GM19463 (cell line): Measurements from ENCODE around the gene GALNS.
"Not testable (repeated sequence)": the region's sequence is repeated elsewhere in the genome, so short reads cannot be mapped to it uniquely, and the experiment has no call there.

ENCODE experiments used
- ATAC-seq: cut with Tn5 transposase; IDR thresholded peaks from one replicate; pipeline ENCODE4 v1.9.1; 2021; ENCODE audit warnings: mild to moderate bottlenecking, moderate library complexity; ENCODE audit not compliant: unreplicated experiment

Gene GALNS

DNA sequence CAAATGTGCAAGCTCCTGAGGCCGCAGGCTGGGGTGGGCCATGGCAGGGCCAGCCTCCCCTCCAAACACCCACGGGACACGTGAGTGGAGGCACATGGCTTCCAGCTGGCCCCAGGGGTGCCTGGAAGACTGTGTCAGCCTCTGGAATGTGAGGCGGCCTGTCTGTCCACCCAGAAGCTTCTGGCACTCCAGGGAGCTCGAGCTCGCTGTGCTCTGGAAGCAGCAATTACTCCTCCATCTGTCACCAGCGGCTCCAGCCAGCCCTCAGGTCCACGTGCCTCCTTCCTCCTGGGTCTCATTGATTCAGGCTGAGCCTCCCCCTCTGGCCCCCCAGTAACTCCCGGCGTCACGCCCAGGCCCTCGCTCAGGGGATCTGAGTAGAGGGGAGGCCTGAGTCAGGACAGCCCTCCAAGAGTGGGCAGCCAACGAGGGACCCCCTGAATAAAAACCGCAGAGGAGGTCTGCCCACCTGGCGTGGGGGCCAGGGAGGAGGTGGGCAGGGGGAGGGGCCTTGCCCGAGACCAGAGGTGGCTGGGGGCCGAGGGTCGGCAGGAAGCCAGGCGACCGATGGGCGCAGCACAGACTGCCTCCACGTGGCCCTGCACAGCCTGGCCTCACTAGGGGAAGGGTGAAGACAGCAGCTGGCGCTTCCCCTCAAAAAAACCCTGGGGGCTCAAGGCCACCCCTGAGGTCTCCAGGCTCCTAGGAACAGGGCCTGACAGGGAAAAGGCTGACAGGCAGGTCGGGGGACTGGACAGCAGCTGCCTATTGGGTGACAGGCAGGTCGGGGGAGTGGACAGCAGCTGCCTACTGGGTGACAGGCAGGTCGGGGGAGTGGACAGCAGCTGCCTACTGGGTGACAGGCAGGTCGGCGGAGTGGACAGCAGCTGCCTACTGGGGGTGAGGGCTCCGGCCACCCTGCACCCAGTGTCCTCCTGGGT is 83.6 kb downstream of the GALNS start:
- ATAC-seq: no peak

DNA sequence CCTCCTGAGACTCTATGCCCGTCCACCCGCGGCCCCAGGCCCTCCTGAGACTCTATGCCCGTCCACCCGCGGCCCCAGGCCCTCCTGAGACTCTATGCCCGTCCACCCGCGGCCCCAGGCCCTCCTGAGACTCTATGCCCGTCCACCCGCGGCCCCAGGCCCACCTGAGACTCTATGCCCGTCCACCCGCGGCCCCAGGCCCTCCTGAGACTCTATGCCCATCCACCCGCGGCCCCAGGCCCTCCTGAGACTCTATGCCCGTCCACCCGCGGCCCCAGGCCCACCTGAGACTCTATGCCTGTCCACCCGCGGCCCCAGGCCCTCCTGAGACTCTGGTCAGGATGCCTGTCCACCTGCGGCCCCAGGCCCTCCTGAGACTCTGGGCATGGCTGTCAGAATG is 85.0 kb downstream of the GALNS start:
- not testable (repeated sequence) for ATAC-seq

- no peak for ATAC-seq
Measured at GRCh38 chr16:88771294-88771772, 85.4 kb downstream of the GALNS start.

GRCh38 chr16:88770461-88771293 is 86.1 kb downstream of the GALNS start:
- ATAC-seq: no peak

- no peak for ATAC-seq
Measured at GRCh38 chr16:88769617-88770460, 86.9 kb downstream of the GALNS start.

DNA sequence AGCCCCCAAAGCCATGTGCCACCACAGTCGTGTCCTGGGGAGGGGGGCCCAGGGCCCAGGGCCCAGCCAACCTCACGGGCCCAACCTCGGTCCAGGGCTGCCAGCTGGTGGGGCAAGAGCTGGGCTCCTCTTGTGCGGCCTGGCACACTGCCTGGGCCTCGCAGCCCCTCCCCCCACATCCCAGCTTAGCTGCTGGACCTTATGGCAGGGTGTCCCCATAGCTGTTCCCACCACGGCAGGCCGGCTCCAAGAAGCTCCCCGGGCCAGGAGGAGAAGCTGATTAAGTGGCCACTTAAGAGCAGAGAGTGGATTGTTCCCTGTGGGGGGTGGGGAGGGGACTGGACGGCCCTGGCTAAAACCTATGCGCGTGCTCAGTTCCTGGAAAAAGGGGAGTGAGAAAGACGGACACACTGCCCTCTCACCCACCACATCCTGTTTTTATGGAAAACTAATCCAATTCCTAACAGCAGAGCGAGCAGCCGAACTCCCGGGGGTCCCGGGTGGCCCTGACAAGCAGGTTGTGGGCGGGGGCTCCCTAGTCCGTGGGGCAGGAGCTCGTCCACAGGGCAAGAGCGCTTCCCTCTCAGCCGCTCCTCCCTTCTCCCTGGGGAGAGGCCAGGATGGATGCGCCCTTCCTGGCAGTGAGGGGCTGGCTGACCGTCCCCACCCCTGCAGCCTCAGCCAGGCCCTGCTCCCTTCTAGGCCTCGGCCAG is 88.5 kb downstream of the GALNS start:
- no peak for ATAC-seq

- no peak for ATAC-seq
Measured at GRCh38 chr16:88767546-88768070, 89.1 kb downstream of the GALNS start.

GRCh38 chr16:88766975-88767374 is 89.8 kb downstream of the GALNS start:
- ATAC-seq: no peak

DNA sequence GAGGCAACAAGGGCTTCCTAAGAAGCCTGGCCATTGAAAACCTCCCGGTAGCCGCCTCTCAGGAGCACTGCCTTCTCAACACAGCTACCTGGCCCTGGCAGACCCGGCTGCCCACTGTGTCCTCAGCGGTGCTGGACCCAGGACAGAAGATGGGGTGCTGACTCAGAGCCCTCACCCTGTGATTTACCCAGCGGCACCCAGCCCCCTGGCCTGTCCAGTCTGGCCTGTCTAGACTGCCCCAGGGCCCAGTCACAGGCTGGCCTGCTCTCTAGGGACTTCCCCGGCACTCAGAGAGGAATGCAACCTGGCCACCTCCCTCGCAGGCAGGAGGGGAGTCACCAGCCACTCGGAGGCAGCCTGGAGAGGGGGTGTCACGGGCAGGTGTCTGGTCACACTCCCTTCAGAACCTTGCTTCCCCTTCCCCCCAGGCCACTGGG is 91.8 kb downstream of the GALNS start:
- ATAC-seq: no peak

GRCh38 chr16:88764080-88764479 is 92.7 kb downstream of the GALNS start:
- no peak for ATAC-seq
